RWPE2 (cell line): Measurements from ENCODE around the gene ZNF414.

Experiments used
- ATAC-seq: fragments of 200-7000 bp; cut with Tn5 transposase; 3 replicates; pipeline ENCODE4 v1.9.1; 2021; ENCODE audit warnings: low read depth
- DNase-seq: peaks from one replicate; pipeline ENCODE4 v3.0.0-alpha.2; 2020; ENCODE audit warnings: low spot score
- H3K27ac ChIP-seq: fragments of 450-650 bp; 2 replicates; pipeline ENCODE4 v1.5.1; 2017; ENCODE audit warnings: mild to moderate bottlenecking; ENCODE audit not compliant: poor library complexity, severe bottlenecking
- H3K27me3 ChIP-seq: fragments of 250-450 bp; sonication (Bioruptor Pico); 2 replicates; pipeline ENCODE4 v1.5.1; 2021; ENCODE audit warnings: mild to moderate bottlenecking, moderate library complexity; ENCODE audit not compliant: insufficient read depth, poor library complexity, severe bottlenecking
- H3K36me3 ChIP-seq: fragments of 250-450 bp; sonication (Bioruptor Pico); 2 replicates; pipeline ENCODE4 v1.5.1; 2020; ENCODE audit warnings: low read depth, mild to moderate bottlenecking, moderate library complexity
- H3K4me1 ChIP-seq: fragments of 250-450 bp; sonication (Bioruptor Pico); 2 replicates; pipeline ENCODE4 v1.5.1; 2021; ENCODE audit warnings: mild to moderate bottlenecking, moderate library complexity; ENCODE audit not compliant: insufficient read depth, poor library complexity, severe bottlenecking
- H3K4me3 ChIP-seq: fragments of 250-450 bp; sonication (Bioruptor Pico); 2 replicates; pipeline ENCODE4 v1.5.1; 2021; ENCODE audit warnings: mild to moderate bottlenecking, moderate library complexity; ENCODE audit not compliant: severe bottlenecking
- H3K9me3 ChIP-seq: fragments of 250-450 bp; sonication (Bioruptor Pico); 2 replicates; pipeline ENCODE4 v1.5.1; 2021; ENCODE audit warnings: mild to moderate bottlenecking, moderate library complexity; ENCODE audit not compliant: severe bottlenecking
- TF ChIP-seq, protein P1 (sequence below): fragments of 450-650 bp; IDR thresholded peaks from one replicate; pipeline ENCODE4 v1.5.1; 2017; ENCODE audit warnings: mild to moderate bottlenecking, moderate library complexity; ENCODE audit not compliant: poor library complexity, severe bottlenecking

Gene ZNF414

DNA sequence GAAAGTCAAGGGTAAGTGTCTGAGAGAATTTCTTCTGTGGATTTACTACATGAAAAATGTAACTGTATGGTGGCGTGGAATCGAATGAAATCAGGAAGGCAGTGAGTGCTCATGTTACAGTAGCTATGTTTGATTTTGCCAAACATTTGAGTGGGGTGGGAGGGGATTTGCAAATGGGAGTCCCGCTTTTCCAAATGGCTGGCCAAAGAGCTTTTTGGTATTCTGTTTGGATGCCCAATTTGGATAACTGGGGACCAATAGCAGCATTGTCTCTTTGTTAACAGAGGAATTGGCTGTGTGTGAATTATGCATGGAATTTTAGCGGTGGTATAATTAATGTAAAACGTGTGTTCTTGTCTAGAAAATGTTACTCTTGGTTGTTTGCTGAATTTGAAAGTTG, 51.4 kb downstream of the ZNF414 start:
- ATAC-seq (no peak), DNase-seq (no peak)
- no peak overlapping the region for H3K4me3 ChIP-seq
- H3K27ac ChIP-seq = no peak overlapping the region
- TF ChIP-seq, protein P1, sequence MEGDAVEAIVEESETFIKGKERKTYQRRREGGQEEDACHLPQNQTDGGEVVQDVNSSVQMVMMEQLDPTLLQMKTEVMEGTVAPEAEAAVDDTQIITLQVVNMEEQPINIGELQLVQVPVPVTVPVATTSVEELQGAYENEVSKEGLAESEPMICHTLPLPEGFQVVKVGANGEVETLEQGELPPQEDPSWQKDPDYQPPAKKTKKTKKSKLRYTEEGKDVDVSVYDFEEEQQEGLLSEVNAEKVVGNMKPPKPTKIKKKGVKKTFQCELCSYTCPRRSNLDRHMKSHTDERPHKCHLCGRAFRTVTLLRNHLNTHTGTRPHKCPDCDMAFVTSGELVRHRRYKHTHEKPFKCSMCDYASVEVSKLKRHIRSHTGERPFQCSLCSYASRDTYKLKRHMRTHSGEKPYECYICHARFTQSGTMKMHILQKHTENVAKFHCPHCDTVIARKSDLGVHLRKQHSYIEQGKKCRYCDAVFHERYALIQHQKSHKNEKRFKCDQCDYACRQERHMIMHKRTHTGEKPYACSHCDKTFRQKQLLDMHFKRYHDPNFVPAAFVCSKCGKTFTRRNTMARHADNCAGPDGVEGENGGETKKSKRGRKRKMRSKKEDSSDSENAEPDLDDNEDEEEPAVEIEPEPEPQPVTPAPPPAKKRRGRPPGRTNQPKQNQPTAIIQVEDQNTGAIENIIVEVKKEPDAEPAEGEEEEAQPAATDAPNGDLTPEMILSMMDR = no peak
- no peaks in the 10 kb centered on the region for H3K9me3 ChIP-seq
- H3K27me3 ChIP-seq = no peaks in the 10 kb centered on the region
- H3K36me3 ChIP-seq = peaks cover 89% of the 10 kb centered on the region
- peaks cover 27% of the 10 kb centered on the region for H3K4me1 ChIP-seq

DNA sequence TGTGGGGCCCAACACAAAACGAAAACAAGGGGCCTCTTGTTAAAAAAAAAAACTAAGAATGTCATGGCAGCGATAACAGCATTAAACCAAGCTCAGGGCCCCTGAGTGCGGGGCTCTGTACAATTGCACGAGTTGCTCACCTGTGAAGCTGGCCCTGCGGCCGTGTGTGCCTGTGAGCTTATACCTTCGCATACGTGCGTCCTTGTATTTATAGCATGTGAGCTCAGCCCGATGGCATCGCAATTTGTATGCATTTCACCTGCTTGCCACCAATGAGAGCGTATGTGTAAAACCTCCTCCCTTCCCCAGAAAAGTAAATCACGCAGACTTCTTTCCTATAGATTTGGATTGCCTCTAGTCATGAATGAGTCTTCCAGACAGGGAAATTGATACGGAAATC, 52.1 kb downstream of the ZNF414 start:
- Histone ChIP-seq H3K9me3 (no peaks in the 10 kb centered on the region), H3K36me3 (peaks cover 89% of the 10 kb centered on the region), H3K4me3 (no peak overlapping the region), H3K27ac (no peak overlapping the region), H3K4me1 (peaks cover 30% of the 10 kb centered on the region), H3K27me3 (no peaks in the 10 kb centered on the region)
- no peak for ATAC-seq
- TF ChIP-seq, protein P1 = no peak
- DNase-seq = no peak

DNA sequence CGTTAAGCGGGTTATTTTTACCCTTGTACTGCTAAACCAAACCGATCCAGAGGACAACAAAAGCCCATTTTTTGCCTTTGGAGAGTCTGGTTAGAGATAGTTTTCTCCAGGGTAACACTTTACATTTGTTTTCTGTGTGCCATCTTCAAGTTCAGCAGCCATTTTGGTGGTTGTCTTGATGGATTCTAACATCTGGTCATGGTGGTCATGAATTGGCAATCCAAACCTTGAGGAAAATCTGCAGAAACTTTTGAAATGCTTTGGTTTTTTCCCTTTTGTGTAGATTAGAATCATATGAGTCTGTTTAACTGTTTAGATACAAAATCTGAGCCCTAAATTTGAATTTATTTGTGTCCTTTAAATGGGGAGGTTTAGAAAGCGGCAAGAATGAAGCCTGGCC, 52.6 kb downstream of the ZNF414 start:
- H3K9me3 ChIP-seq = no peaks in the 10 kb centered on the region
- H3K27me3 ChIP-seq = no peaks in the 10 kb centered on the region
- H3K27ac ChIP-seq = no peak overlapping the region
- peaks cover 30% of the 10 kb centered on the region for H3K4me1 ChIP-seq
- ATAC-seq (no peak), DNase-seq (no peak)
- peaks cover 89% of the 10 kb centered on the region for H3K36me3 ChIP-seq
- H3K4me3 ChIP-seq = no peak overlapping the region
- TF ChIP-seq, protein P1 = no peak

DNA sequence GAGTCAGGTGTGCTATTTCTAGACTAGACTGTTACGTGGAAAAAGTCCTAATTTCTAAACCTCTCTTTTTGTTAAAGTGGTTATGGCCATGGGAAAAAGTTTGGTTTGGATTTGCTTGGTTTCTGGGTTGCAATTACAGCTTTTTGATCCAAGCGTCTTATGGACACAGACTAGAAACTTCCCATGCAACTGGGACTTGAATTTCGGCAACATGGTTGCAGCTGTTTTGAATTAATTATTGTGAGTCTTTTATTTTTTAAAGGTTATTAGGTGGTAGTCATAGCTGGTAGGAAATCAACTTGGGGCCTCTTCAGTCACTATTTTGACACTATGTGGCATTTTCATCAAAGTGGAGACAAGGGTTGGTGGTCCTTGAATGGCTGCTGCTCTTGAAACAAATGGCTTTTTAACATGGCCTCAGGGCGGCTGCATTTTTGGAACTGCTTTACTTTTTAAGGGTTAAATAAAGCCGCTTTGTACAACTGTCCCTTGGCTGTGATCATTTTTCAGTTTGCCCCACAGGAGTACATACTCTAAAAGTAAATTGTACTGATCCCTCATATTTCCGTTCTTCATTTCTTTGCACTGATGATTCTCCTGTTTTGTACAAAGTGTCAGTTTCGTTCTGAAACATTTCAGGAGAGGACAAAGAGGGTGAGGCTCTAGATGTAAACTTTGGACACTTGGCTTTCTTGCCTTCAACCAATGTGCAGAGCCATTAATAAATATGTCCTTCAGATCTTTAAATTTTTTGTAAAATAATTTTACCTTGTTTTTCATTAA, 53.3 kb downstream of the ZNF414 start:
- no peaks in the 10 kb centered on the region for H3K27me3 ChIP-seq
- H3K4me3 ChIP-seq = no peak overlapping the region
- H3K36me3 ChIP-seq = peaks cover 88% of the 10 kb centered on the region
- DNase-seq (no peak), ATAC-seq (no peak)
- peak overlapping the region; percentile 41 for H3K27ac ChIP-seq
- TF ChIP-seq, protein P1 = no peak
- H3K9me3 ChIP-seq = no peaks in the 10 kb centered on the region
- peaks cover 30% of the 10 kb centered on the region for H3K4me1 ChIP-seq
